ENCODE measurements around the gene GALNT14.

Gene GALNT14

GRCh38 chr2:31137211-31138036 is 816 bp downstream of the GALNT14 start:
- Histone ChIP-seq H3K79me2 (ENCODE audit: insufficient read depth, low read length) (no peaks in the 10 kb centered on the region), H2AFZ (ENCODE audit: low read depth, low read length) (peak overlapping the region; percentile 21; the same call in 1 of the 2 replicates), H3K4me2 (ENCODE audit: insufficient read depth, low read length) (peak overlapping the region; percentile 59), H3K9ac (ENCODE audit: low read depth, low read length) (peak overlapping the region; percentile 27; the same call in 1 of the 2 replicates), H3K27ac (ENCODE audit: low read length) (no peak overlapping the region), H3K27me3 (ENCODE audit: insufficient read depth, low read length, poor library complexity) (peaks cover 35% of the 10 kb centered on the region), H3K36me3 (ENCODE audit: insufficient read depth, low read length) (no peaks in the 10 kb centered on the region), H3K4me1 (ENCODE audit: insufficient read depth, low read length) (peaks cover 20% of the 10 kb centered on the region), H3K4me3 (ENCODE audit: low read depth in 1 of 2, low read length in 2 of 2) (peak overlapping the region in 1 of 2 experiments; percentile 51; a peak in 2 of 4 replicates), H4K20me1 (ENCODE audit: insufficient read depth, low read length) (no peaks in the 10 kb centered on the region), H3K9me3 (ENCODE audit: insufficient read depth, low read length, severe bottlenecking) (no peaks in the 10 kb centered on the region)
- DNase-seq = peak; percentile 50
- ATAC-seq (ENCODE audit: insufficient read depth, low read depth) = peak; percentile 41; the same call in 2 of the 3 replicates
- TF ChIP-seq CTCF (IDR thresholded peaks at IDR 0.05; ENCODE audit: borderline replicate concordance, extremely low read depth, low read length, poor library complexity, severe bottlenecking) (no peak), EZH2 (IDR thresholded peaks at IDR 0.05; ENCODE audit: borderline replicate concordance, low read depth, low read length, severe bottlenecking) (no peak)

- peaks cover 20% of the 10 kb centered on the region for H3K4me1 ChIP-seq (ENCODE audit: insufficient read depth, low read length)
- DNase-seq (no peak), ATAC-seq (ENCODE audit: insufficient read depth, low read depth) (no peak)
- no peaks in the 10 kb centered on the region for H4K20me1 ChIP-seq (ENCODE audit: insufficient read depth, low read length)
- H2AFZ ChIP-seq (ENCODE audit: low read depth, low read length) = no peak overlapping the region
- H3K36me3 ChIP-seq (ENCODE audit: insufficient read depth, low read length) = no peaks in the 10 kb centered on the region
- H3K9me3 ChIP-seq (ENCODE audit: insufficient read depth, low read length, severe bottlenecking) = no peaks in the 10 kb centered on the region
- H3K79me2 ChIP-seq (ENCODE audit: insufficient read depth, low read length) = no peaks in the 10 kb centered on the region
- H3K9ac ChIP-seq (ENCODE audit: low read depth, low read length) = no peak overlapping the region
- H3K27me3 ChIP-seq (ENCODE audit: insufficient read depth, low read length, poor library complexity) = peaks cover 35% of the 10 kb centered on the region
- no peak overlapping the region for H3K27ac ChIP-seq (ENCODE audit: low read length)
- H3K4me2 ChIP-seq (ENCODE audit: insufficient read depth, low read length) = peak overlapping the region; percentile 59; the same call in 1 of the 2 replicates
- TF ChIP-seq EZH2 (IDR thresholded peaks at IDR 0.05; ENCODE audit: borderline replicate concordance, low read depth, low read length, severe bottlenecking) = no peak
- no peak for TF ChIP-seq CTCF (IDR thresholded peaks at IDR 0.05; ENCODE audit: borderline replicate concordance, extremely low read depth, low read length, poor library complexity, severe bottlenecking)
- H3K4me3 ChIP-seq (ENCODE audit: low read depth in 1 of 2, low read length in 2 of 2) = no peak overlapping the region
These were observed 1.5 kb downstream of the GALNT14 start for GRCh38 chr2:31136732-31137131.

- no peak for TF ChIP-seq EZH2 (IDR thresholded peaks at IDR 0.05; ENCODE audit: borderline replicate concordance, low read depth, low read length, severe bottlenecking)
- TF ChIP-seq CTCF (IDR thresholded peaks at IDR 0.05; ENCODE audit: borderline replicate concordance, extremely low read depth, low read length, poor library complexity, severe bottlenecking) = no peak
- Histone ChIP-seq H3K27me3 (ENCODE audit: insufficient read depth, low read length, poor library complexity) (peaks cover 35% of the 10 kb centered on the region), H3K4me3 (ENCODE audit: low read depth in 1 of 2, low read length in 2 of 2) (no peak overlapping the region), H3K9ac (ENCODE audit: low read depth, low read length) (no peak overlapping the region), H3K79me2 (ENCODE audit: insufficient read depth, low read length) (no peaks in the 10 kb centered on the region), H3K9me3 (ENCODE audit: insufficient read depth, low read length, severe bottlenecking) (no peaks in the 10 kb centered on the region), H3K27ac (ENCODE audit: low read length) (no peak overlapping the region), H2AFZ (ENCODE audit: low read depth, low read length) (no peak overlapping the region), H3K4me1 (ENCODE audit: insufficient read depth, low read length) (peaks cover 20% of the 10 kb centered on the region), H3K36me3 (ENCODE audit: insufficient read depth, low read length) (no peaks in the 10 kb centered on the region), H4K20me1 (ENCODE audit: insufficient read depth, low read length) (no peaks in the 10 kb centered on the region), H3K4me2 (ENCODE audit: insufficient read depth, low read length) (no peak overlapping the region)
- ATAC-seq (ENCODE audit: insufficient read depth, low read depth) = no peak
- DNase-seq = no peak
These were observed 2.2 kb downstream of the GALNT14 start for GRCh38 chr2:31136000-31136399.
